Stimulated activated CD8-positive, alpha-beta memory T cell treated with anti-CD3 and anti-CD28 coated beads, Interleukin-15, amount 100 ng/mL, for 48 hours (primary cell): ENCODE results near the gene CYBA.

Experiments used
- DNase-seq, 2 donors: peaks; one replicate each; pipeline ENCODE4 v3.0.0-alpha.2; 2020; ENCODE audit warnings: low read depth in 2 of 2

The CYBA gene

DNA sequence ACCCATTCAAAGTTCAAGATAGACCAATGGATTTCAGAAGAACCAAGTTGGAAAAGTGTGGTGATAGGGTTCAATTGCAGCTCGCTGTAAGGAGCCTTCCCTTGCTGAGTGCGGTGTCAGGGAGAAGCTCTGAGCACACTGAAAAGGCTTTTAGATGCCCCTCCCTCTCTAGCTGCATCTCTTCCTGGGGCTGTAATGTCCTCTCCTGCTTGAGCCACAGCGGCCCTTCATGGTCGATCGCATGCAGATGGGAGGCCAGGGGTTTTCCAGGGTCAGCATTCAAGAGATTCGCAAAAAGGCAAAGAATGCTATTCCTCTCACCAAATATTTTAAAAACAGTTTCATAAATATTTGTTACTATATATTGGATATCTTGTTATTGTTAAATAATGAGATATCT, 56.9 kb downstream of the CYBA start:
- DNase-seq, result no peak

DNA sequence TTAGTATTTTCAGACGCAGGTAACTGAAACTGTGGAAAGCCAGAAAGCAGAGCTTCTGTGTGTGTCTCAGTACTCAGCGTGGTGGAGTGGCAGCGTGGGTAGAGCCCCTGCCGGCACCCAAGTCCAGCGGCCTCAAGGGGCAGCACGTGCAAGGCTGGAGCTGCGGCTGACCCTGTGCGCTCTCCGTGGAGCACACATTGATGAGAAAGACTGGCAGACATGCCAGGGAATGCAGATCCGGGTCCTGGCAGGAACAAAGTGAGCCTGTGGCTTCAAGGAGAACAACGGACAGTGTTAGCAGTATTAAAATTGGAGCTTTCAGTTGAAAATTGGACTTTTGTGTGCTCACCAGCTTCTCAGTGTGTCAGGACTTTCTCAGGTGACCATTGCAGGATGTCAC, 57.4 kb downstream of the CYBA start:
- no peak for DNase-seq
